HEK293 (cell line): ENCODE data around the gene BUD23.

Source experiments
- CTCF ChIA-PET: fragments of 350-600 bp; formaldehyde crosslinking; extraction: SDS; loops from one replicate; lab custom pipeline; 2021; ENCODE audit warnings: antibody characterized with exemption; lab: Yijun Ruan, JAX
- POLR2A ChIA-PET: fragments of 300-600 bp; formaldehyde crosslinking; extraction: SDS; loops from one replicate; lab custom pipeline; 2020; ENCODE audit warnings: antibody characterized with exemption, inconsistent platforms; lab: Yijun Ruan, JAX
- H3K27ac ChIP-seq: fragments of 200-500 bp; sonication (Bioruptor generic); 2 replicates; pipeline ENCODE4 v1.5.1; 2014; ENCODE audit warnings: low read depth, low read length, control low read depth, inconsistent platforms; ENCODE audit errors: extremely low read depth
- H3K36me3 ChIP-seq, 2 experiments: fragments of 200-500 bp in 1 of 2; sonication (Bioruptor generic) in 1 of 2; 1 replicate in 1 of 2; 2 replicates in 1 of 2; pipeline ENCODE4 v1.5.1; 2014 to 2017; ENCODE audit warnings: inconsistent platforms in 2 of 2, low read length in 2 of 2; ENCODE audit not compliant: control insufficient read depth in 2 of 2, insufficient read depth in 1 of 2
- H3K4me1 ChIP-seq: fragments of 200-500 bp; sonication (Bioruptor generic); 2 replicates; pipeline ENCODE4 v1.5.1; 2014; ENCODE audit warnings: mild to moderate bottlenecking, low read length, inconsistent platforms; ENCODE audit not compliant: control insufficient read depth, insufficient read depth
- H3K4me3 ChIP-seq: 2 replicates; pipeline ENCODE4 v1.5.1; 2011; ENCODE audit warnings: low read depth, mild to moderate bottlenecking, control low read depth, low read length, moderate library complexity
- H3K9me3 ChIP-seq: fragments of 200-500 bp; sonication (Bioruptor generic); 2 replicates; pipeline ENCODE4 v1.5.1; 2014; ENCODE audit warnings: low read depth, low read length, inconsistent platforms; ENCODE audit not compliant: control insufficient read depth, insufficient read depth
- GLIS1 ChIP-seq: fragments of 450-650 bp; formaldehyde crosslinking; IDR thresholded peaks from 2 replicates; pipeline ENCODE4 v1.5.1; 2016; ENCODE audit warnings: missing biosample characterization, missing genetic modification characterization
- HOXD13 ChIP-seq: sonication (generic); formaldehyde crosslinking; IDR thresholded peaks from 2 replicates; pipeline ENCODE4 v1.8.0; 2022; ENCODE audit warnings: missing genetic modification reagents, borderline replicate concordance
- KLF1 ChIP-seq: fragments of 450-650 bp; formaldehyde crosslinking; IDR thresholded peaks from 2 replicates; pipeline ENCODE4 v1.5.1; 2016; ENCODE audit warnings: missing biosample characterization, missing genetic modification characterization
- KLF17 ChIP-seq: fragments of 450-650 bp; formaldehyde crosslinking; IDR thresholded peaks from 2 replicates; pipeline ENCODE4 v1.5.1; 2016; ENCODE audit warnings: missing biosample characterization, missing genetic modification characterization
- KLF9 ChIP-seq: fragments of 450-650 bp; formaldehyde crosslinking; IDR thresholded peaks from 2 replicates; pipeline ENCODE4 v1.5.1; 2016; ENCODE audit warnings: missing biosample characterization, missing genetic modification characterization, low read depth
- PRDM10 ChIP-seq: fragments of 450-650 bp; formaldehyde crosslinking; IDR thresholded peaks from 2 replicates; pipeline ENCODE4 v1.5.1; 2016; ENCODE audit warnings: missing biosample characterization, missing genetic modification characterization
- PRDM2 ChIP-seq: fragments of 450-650 bp; formaldehyde crosslinking; IDR thresholded peaks from 2 replicates; pipeline ENCODE4 v1.5.1; 2016; ENCODE audit warnings: missing biosample characterization, missing genetic modification characterization, borderline replicate concordance
- PRDM4 ChIP-seq: fragments of 450-650 bp; formaldehyde crosslinking; IDR thresholded peaks from 2 replicates; pipeline ENCODE4 v1.5.1; 2017; ENCODE audit warnings: missing biosample characterization, missing genetic modification characterization
- RBAK ChIP-seq: fragments of 450-650 bp; formaldehyde crosslinking; IDR thresholded peaks from 2 replicates; pipeline ENCODE4 v1.5.1; 2016; ENCODE audit warnings: missing biosample characterization, missing genetic modification characterization
- SP3 ChIP-seq: fragments of 450-650 bp; formaldehyde crosslinking; IDR thresholded peaks from 2 replicates; pipeline ENCODE4 v1.5.1; 2016; ENCODE audit warnings: missing biosample characterization, missing genetic modification characterization
- ZBTB48 ChIP-seq: fragments of 450-650 bp; formaldehyde crosslinking; IDR thresholded peaks from 2 replicates; pipeline ENCODE4 v1.5.1; 2016; ENCODE audit warnings: missing biosample characterization, missing genetic modification characterization
- ZBTB8A ChIP-seq: fragments of 450-650 bp; formaldehyde crosslinking; IDR thresholded peaks from 2 replicates; pipeline ENCODE4 v1.5.1; 2016; ENCODE audit warnings: missing biosample characterization, missing genetic modification characterization
- ZNF133 ChIP-seq: fragments of 450-650 bp; formaldehyde crosslinking; IDR thresholded peaks from 2 replicates; pipeline ENCODE4 v1.5.1; 2016; ENCODE audit warnings: missing biosample characterization, missing genetic modification characterization
- ZNF146 ChIP-seq: fragments of 450-650 bp; formaldehyde crosslinking; IDR thresholded peaks from 2 replicates; pipeline ENCODE4 v1.5.1; 2016; ENCODE audit warnings: missing biosample characterization, missing genetic modification characterization
- ZNF174 ChIP-seq: fragments of 450-650 bp; formaldehyde crosslinking; IDR thresholded peaks from 2 replicates; pipeline ENCODE4 v1.5.0; 2017; ENCODE audit warnings: missing biosample characterization, mild to moderate bottlenecking, missing genetic modification characterization
- ZNF324 ChIP-seq: fragments of 450-650 bp; formaldehyde crosslinking; IDR thresholded peaks from 2 replicates; pipeline ENCODE4 v1.5.1; 2016; ENCODE audit warnings: missing biosample characterization, missing genetic modification characterization
- ZNF521 ChIP-seq: fragments of 450-650 bp; formaldehyde crosslinking; IDR thresholded peaks from 2 replicates; pipeline ENCODE4 v1.5.1; 2017; ENCODE audit warnings: missing biosample characterization, mild to moderate bottlenecking, missing genetic modification characterization
- ZNF558 ChIP-seq: fragments of 450-650 bp; formaldehyde crosslinking; IDR thresholded peaks from 2 replicates; pipeline ENCODE4 v1.5.1; 2016; ENCODE audit warnings: missing biosample characterization, missing genetic modification characterization
- ZNF639 ChIP-seq: fragments of 450-650 bp; formaldehyde crosslinking; IDR thresholded peaks from 2 replicates; pipeline ENCODE4 v1.5.1; 2016; ENCODE audit warnings: missing biosample characterization, missing genetic modification characterization
- ZNF76 ChIP-seq: fragments of 450-650 bp; formaldehyde crosslinking; IDR thresholded peaks from 2 replicates; pipeline ENCODE4; 2016; ENCODE audit warnings: low read depth, missing biosample characterization, missing genetic modification characterization, borderline replicate concordance
- ZNF768 ChIP-seq: fragments of 450-650 bp; formaldehyde crosslinking; IDR thresholded peaks from 2 replicates; pipeline ENCODE4 v1.5.1; 2018; ENCODE audit warnings: missing biosample characterization, mild to moderate bottlenecking, missing genetic modification characterization

BUD23 gene

GRCh38 chr7:73734619-73735527 lies 51.5 kb downstream of the BUD23 start:
- Histone ChIP-seq H3K4me3 (no peak overlapping the region), H3K9me3 (no peaks in the 10 kb centered on the region), H3K36me3 (peaks cover 0 to 22% of the 10 kb centered on the region in 2 experiments; a peak in 2 of 3 replicates), H3K4me1 (peaks cover 3% of the 10 kb centered on the region; the same call in 1 of the 2 replicates), H3K27ac (peak overlapping the region; percentile 45; the same call in 1 of the 2 replicates)
- ChIA-PET CTCF (interaction anchor here (0.6 to 4.3 kb wide), 37 partner anchors 9 to 666 kb away, joined by 3 to 59 read pairs (median 3); partner anchors contain the start of genes MLXIPL, STX1A and TBL2), POLR2A (interaction anchor here (0.7 to 1.6 kb wide), 4 partner anchors 32 to 128 kb away, joined by 4 to 7 read pairs (median 4); no protein-coding TSS in a partner anchor)
- TF ChIP-seq SP3 (tag by site-specific recombination) = peak; percentile 80
- TF ChIP-seq ZNF768 (tag by site-specific recombination) = 0 out of 2 replicates have a peak, but pooled peaks have one; percentile 9
- no peak for TF ChIP-seq RBAK (tag by site-specific recombination)
- TF ChIP-seq HOXD13 (CRISPR knock-in tag) = no peak
- peak; percentile 81 for TF ChIP-seq PRDM4 (tag by site-specific recombination)
- peak; percentile 51; the same call in 1 of the 2 replicates for TF ChIP-seq ZNF558 (tag by site-specific recombination)
- peak; percentile 33; the same call in 1 of the 2 replicates for TF ChIP-seq ZNF76
- no peak for TF ChIP-seq ZNF174
- no peak for TF ChIP-seq ZNF146 (tag by site-specific recombination)
- TF ChIP-seq ZNF521 = no peak
- TF ChIP-seq ZNF324 = 0 out of 2 replicates have a peak, but pooled peaks have one; percentile 50
- TF ChIP-seq KLF17 (tag by site-specific recombination) = peak; percentile 77; the same call in 1 of the 2 replicates
- TF ChIP-seq PRDM10 (tag by site-specific recombination) = peak; percentile 58
- TF ChIP-seq KLF1 (tag by site-specific recombination) = peak; percentile 82
- peak; percentile 52; the same call in 1 of the 2 replicates for TF ChIP-seq KLF9 (tag by site-specific recombination)
- no peak for TF ChIP-seq PRDM2 (tag by site-specific recombination)
- no peak for TF ChIP-seq ZNF133 (tag by site-specific recombination)
- TF ChIP-seq ZBTB48 (tag by site-specific recombination) = peak; percentile 43; the same call in 1 of the 2 replicates
- peak; percentile 90 for TF ChIP-seq ZBTB8A (tag by site-specific recombination)
- peak; percentile 37; the same call in 1 of the 2 replicates for TF ChIP-seq GLIS1
- peak; percentile 63; the same call in 1 of the 2 replicates for TF ChIP-seq ZNF639 (tag by site-specific recombination)
